ENCODE results near the gene GALNTL6.
A peak's percentile ranks its signal among the peaks of the same experiment; 100 is the strongest.
"Not testable (repeated sequence)": the region's sequence is repeated elsewhere in the genome, so short reads cannot be mapped to it uniquely, and the experiment has no call there.

Gene GALNTL6

GRCh38 chr4:172838111-172838510 lies 1024.9 kb downstream of the GALNTL6 start:
- DNase-seq: no peak

- DNase-seq: no peak
Observed at GRCh38 chr4:172838943-172839342, 1025.7 kb downstream of the GALNTL6 start.

DNA sequence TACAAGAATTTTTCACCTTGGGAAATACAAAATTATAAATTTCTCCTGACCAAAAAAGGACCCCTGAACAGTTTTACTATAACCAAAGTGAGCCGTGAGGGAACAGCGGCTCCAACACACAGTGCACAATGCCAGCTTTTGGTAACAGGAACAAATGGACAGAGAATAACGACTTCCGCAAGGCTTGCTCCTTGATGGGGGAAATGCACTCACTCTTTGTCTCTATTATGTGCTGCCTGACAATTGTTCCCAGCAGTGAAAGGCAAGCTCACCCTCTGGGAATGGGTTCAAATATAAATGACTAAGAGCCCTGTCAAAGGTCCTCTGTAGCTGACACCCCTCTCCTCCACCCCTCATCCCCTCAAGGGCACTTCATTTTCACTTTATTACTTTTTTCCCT lies 1029.6 kb downstream of the GALNTL6 start:
- no peak for DNase-seq

- DNase-seq: no peak
Observed at GRCh38 chr4:172843192-172843591, 1030.0 kb downstream of the GALNTL6 start.

DNA sequence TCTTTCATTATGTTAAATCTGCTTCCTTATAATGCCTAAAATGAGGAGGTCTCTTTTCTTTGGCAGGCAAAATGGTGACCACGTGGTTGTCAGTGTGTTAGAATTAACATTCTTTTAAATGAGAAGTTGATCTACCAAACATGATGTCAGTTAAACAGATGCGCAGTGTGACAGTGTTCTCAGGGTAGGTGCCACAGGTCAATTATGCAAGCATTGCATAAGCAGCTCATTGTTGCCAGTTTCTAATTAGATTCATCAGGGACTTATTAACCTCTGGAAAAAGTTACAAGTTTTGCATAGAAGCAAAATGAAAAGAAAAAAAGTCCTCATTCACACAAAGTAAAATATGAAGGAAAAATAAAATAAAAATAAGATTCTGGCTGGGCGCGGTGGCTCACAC lies 1031.4 kb downstream of the GALNTL6 start:
- DNase-seq: no peak

DNA sequence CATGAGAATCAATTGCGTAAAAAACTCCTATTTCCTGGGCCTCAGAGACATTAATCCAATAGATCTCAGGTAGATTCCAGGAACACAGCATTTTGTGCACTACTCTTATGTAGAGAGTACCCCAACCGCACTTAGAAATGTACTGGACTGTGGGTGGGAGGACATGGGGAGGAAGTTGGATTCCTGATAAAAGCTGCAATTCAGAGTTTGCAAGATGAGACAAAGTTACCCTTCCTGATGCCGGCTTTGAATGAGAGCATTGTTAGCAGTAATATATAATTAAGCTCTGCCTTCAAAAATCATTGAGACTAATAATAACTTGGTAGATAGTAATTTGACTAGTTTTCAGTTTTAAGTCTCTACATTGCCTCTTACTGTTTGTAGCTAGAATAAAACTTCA lies 1032.1 kb downstream of the GALNTL6 start:
- DNase-seq: no peak

DNA sequence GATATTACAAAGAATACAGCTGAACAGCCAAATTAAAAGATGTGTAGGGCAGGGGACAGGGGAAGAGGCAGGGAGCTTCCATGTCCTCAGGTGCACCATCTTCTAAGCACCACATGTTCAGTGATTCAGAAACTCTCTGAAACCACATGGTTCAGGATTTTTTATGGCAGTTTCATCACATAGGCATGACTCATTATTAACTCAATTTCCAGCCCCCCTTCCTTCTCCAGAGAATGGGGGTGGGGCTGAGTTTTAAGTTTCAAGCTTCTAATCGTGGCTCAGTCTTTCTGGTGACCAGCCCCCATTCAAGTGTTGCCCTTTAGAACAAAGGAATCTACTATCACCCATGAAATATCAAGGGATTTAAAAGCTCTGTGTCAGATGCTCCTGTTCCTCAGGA lies 1037.6 kb downstream of the GALNTL6 start:
- no peak for DNase-seq

DNA sequence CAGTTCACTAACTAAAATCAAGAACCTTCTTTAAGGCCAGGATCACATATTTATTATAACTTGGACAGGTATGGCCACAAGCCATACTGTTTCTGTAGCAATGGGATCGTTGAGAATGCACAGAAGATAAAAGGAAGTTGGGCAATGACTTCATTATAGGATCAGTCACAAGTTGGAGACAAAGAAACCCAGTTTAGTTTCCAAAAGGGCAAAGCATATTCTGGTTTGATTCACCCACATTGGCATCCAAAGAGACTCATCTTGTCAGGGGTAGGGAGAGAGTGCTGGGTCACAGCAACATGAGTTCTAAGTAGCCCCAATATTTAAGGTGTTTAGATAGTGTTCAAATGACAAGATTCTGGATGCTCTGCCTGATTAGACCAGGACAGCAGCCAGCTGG lies 1038.3 kb downstream of the GALNTL6 start:
- DNase-seq: no peak

GRCh38 chr4:172857026-172857425 lies 1043.8 kb downstream of the GALNTL6 start:
- DNase-seq: no peak

GRCh38 chr4:172858731-172859230 lies 1045.6 kb downstream of the GALNTL6 start:
- DNase-seq: no peak

DNA sequence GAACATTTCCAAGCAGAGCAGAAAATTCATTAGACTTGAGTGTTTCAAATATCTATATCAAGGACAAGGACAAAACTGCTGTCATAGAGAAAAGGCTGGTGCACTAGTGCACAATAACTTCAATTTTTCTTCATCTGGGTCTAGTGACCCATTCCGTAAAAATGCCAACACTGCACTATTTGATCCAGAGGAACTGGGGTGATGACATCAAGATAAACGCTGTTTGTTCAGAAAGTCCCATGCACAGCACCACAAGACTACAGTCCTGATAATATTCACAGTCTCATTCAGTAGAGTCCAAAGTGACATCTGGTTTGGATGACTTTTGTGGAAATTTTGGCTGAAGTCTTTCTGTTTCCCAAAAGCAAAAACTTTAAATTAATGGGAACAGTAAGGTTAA lies 1051.9 kb downstream of the GALNTL6 start:
- no peak for DNase-seq

- no peak for DNase-seq
Observed at GRCh38 chr4:172865531-172866127, 1052.4 kb downstream of the GALNTL6 start.

DNA sequence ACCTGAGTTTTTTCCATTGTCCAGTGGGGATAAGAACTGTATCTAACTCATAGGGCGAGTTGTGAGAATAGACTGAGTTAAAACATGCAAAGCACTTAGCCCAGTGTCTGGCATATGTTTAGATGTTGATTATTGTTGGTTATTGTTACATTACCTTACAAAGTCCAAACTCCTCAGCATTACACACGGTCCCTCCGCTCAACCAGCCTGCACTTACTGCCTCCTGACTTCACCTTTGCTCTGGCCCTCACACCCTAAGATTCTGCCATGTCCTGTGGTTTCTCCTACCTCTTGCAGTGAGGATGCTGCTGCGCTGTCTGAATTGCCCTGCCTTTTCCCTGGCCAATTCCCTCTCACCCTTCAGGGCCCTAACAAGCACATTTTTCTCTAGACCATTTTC lies 1053.2 kb downstream of the GALNTL6 start:
- no peak for DNase-seq

GRCh38 chr4:172867835-172868234 lies 1054.6 kb downstream of the GALNTL6 start:
- DNase-seq: no peak

DNA sequence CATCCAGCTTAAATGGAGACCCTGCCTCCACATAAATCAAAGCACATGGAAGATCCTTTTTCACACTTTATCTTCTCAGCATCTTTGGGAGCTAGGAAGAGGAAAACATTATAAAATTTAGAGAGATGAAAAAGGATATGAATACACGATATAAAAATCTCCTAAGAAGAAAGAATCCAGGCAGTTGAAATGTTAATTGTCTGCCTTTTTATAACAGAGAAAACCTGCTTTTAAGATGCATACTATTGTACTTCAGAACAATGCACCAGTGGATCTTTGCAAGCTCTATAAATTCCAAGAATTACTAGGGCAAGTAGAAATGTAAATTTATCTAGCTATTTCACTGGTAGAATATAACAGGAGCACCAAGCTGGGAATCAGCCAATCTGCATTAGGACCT lies 1055.1 kb downstream of the GALNTL6 start:
- no peak for DNase-seq

- no peak for DNase-seq
Observed at GRCh38 chr4:172869621-172870268, 1056.5 kb downstream of the GALNTL6 start.

DNA sequence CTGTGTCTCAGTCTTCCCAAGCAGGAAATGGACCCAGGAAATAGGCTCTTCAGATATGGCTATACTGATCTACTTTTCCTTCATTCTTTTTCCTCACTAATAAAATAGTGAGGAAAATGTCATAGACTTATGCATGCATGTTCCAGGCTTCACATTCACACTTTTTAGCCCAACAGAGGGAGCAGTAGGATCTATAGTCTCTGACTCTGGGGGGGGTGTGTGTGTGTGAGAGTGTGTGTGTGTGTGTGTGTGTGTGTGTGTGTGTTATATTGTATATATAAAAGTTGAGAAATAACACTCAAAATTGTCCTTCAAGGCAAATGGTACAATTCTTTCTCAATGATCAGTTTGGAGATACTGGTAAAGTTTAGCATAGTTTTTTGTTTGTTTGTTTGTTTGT lies 1058.2 kb downstream of the GALNTL6 start:
- DNase-seq: peak; percentile 34

DNA sequence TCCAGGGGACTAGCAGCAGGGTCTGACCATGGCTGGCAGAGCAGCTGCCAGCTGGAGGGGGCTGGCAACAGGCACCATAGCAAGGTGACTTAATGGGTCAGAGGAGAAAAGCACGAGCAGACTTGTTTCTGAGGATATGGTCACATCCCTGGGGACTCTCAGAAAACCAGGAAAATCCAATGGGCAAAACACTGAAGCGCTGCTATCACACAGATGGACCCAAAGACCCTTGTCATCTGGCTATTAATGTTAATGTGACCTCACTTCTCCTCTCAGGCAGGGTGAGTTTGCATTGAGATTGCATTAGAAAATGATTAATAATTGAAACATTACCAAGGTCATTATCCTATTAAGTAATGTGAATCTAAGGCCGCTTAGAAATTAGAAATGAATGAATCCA lies 1061.7 kb downstream of the GALNTL6 start:
- no peak for DNase-seq

- DNase-seq: no peak
Observed at GRCh38 chr4:172876394-172876793, 1063.2 kb downstream of the GALNTL6 start.

- peak; percentile 15 for DNase-seq
Observed at GRCh38 chr4:172881645-172882044, 1068.4 kb downstream of the GALNTL6 start.

DNA sequence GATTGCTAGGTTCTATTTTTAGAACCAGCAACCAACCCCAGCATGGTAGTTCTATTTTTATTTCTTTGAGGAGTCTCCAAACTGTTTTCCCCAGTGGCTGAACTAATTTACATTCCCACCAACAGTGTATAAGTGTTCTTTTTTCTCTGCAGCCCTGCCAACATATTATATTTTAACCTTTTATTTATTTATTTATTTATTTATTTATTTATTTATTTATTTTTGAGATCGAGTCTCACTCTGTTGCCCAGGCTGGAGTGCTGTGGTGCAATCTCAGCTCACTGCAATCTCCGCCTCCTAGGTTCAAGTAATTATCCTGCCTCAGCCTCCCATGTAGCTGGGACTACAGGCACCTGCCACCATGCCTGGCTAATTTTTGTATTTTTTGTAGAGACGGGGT lies 1074.2 kb downstream of the GALNTL6 start:
- not testable (repeated sequence) for DNase-seq

DNA sequence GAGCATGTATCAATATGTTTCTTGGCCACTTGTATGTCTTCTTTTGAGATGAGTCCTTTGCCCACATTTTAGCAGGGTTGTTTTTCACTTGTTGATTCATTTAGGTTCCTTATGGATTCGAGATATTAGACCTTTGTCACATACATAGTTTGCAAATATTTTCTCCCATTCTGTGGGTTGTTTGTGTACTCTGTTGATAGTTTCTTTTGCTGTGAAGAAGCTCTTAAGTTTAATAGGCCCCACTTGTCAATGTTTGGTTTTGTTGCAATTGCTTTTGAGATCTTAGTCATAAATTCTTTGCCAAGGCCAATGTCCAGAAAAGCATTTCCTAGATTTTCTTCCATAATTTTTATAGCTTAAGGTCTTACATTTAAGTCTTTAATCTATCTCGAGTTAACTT lies 1074.8 kb downstream of the GALNTL6 start:
- DNase-seq: no peak

- DNase-seq: peak; percentile 78
Observed at GRCh38 chr4:172892300-172892699, 1079.1 kb downstream of the GALNTL6 start.

GRCh38 chr4:172895699-172896098 lies 1082.5 kb downstream of the GALNTL6 start:
- DNase-seq: no peak

DNA sequence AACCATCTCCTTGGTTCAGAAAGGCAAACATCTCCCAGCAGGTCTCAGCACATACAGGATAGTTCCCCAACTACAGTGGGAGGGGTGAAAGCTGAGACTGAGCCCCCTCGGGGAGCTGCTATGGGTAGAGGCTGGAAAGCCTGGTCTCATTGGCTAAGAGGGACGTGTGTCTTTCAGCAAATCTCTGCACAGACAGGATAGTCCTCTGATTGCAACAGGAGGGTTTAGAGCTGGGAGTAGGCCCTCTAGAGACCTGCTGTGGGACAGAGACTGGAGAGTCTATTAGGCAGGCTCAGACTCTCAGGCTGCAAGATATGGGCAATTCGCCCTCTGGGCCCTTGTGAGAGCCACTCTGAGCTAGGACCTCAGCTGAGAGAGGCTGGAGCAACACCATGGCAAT lies 1083.8 kb downstream of the GALNTL6 start:
- no peak for DNase-seq

Data from OCI-M1 (cell line).